Naive thymus-derived CD4-positive, alpha-beta T cell (primary cell): ENCODE measurements around the gene RPL38. TPM values are rescaled to one million over a fixed set of nuclear protein-coding genes. Genes with fewer than 3 reads are reported as not detected.
A peak's percentile ranks its signal among the peaks of the same experiment; 100 is the strongest.

ENCODE experiments used
- ATAC-seq: fragments of 150-1000 bp; cut with Tn5 transposase; 2 replicates; pipeline ENCODE4 v1.10.0; 2021; ENCODE audit warnings: mild to moderate bottlenecking, moderate library complexity
- CTCF ChIA-PET: fragments of 350-600 bp; sonication (Branson Sonifier 250); formaldehyde crosslinking; loops from one replicate; lab custom pipeline; 2021; ENCODE audit warnings: antibody characterized with exemption; lab: Charles Lee
- POLR2A ChIA-PET: fragments of 350-600 bp; sonication (Branson Sonifier 250); formaldehyde crosslinking; loops from one replicate; lab custom pipeline; 2021; ENCODE audit warnings: antibody characterized with exemption, inconsistent platforms; lab: Charles Lee
- DNase-seq, 9 donors: peaks; one replicate each; pipeline versions ENCODE4 v3.0.0 to v3.0.0-alpha.2; 2020 to 2022; ENCODE audit warnings: mixed read lengths in 1 of 9
- H3K27ac ChIP-seq: one replicate; pipeline ENCODE4 v1.7.0; 2013; ENCODE audit warnings: mild to moderate bottlenecking, low read depth, low read length, moderate library complexity
- H3K27me3 ChIP-seq, 2 donors: one replicate each; pipeline ENCODE4 v1.7.0; 2013; ENCODE audit warnings: low read length in 2 of 2, mild to moderate bottlenecking in 2 of 2, moderate library complexity in 2 of 2; ENCODE audit not compliant: control insufficient read depth in 2 of 2, insufficient read depth in 2 of 2
- H3K36me3 ChIP-seq, 3 experiments: 1 replicate in 2 of 3; 2 replicates in 1 of 3; pipeline ENCODE4 v1.7.0; 2013; ENCODE audit warnings: low read length in 3 of 3, mild to moderate bottlenecking in 3 of 3, moderate library complexity in 1 of 3; ENCODE audit not compliant: insufficient read depth in 3 of 3, control insufficient read depth in 2 of 3
- H3K4me1 ChIP-seq, 2 donors: one replicate each; pipeline ENCODE4 v1.7.0; 2013; ENCODE audit warnings: low read length in 2 of 2, mild to moderate bottlenecking in 2 of 2, moderate library complexity in 1 of 2; ENCODE audit not compliant: control insufficient read depth in 2 of 2, insufficient read depth in 2 of 2
- H3K4me3 ChIP-seq: 2 replicates; pipeline ENCODE4 v1.7.0; 2013; ENCODE audit warnings: mild to moderate bottlenecking, low read length
- H3K9me3 ChIP-seq, 3 experiments: 1 replicate in 2 of 3; 2 replicates in 1 of 3; pipeline ENCODE4 v1.7.0; 2013; ENCODE audit warnings: low read length in 3 of 3; ENCODE audit not compliant: control insufficient read depth in 2 of 3
- H3K27ac Mint-ChIP-seq, 9 donors: one replicate each; pipeline ENCODE4 v1.8.0; 2020 to 2022; ENCODE audit warnings: mixed read lengths in 9 of 9, mild to moderate bottlenecking in 8 of 9, moderate library complexity in 5 of 9, inconsistent platforms in 2 of 9
- H3K27me3 Mint-ChIP-seq, 5 donors: one replicate each; pipeline ENCODE4 v1.8.0; 2021 to 2022; ENCODE audit warnings: mixed read lengths in 5 of 5, mild to moderate bottlenecking in 1 of 5
- H3K36me3 Mint-ChIP-seq, 5 donors: one replicate each; pipeline ENCODE4 v1.8.0; 2020 to 2022; ENCODE audit warnings: mixed read lengths in 5 of 5, mild to moderate bottlenecking in 3 of 5, inconsistent platforms in 1 of 5
- H3K4me1 Mint-ChIP-seq, 7 donors: one replicate each; pipeline ENCODE4 v1.8.0; 2020 to 2022; ENCODE audit warnings: mixed read lengths in 7 of 7, mild to moderate bottlenecking in 3 of 7, inconsistent platforms in 1 of 7
- H3K4me3 Mint-ChIP-seq, 10 donors: one replicate each; pipeline ENCODE4 v1.8.0; 2020 to 2022; ENCODE audit warnings: mild to moderate bottlenecking in 10 of 10, mixed read lengths in 10 of 10, moderate library complexity in 6 of 10, inconsistent platforms in 2 of 10
- H3K9me3 Mint-ChIP-seq, 11 donors: one replicate each; pipeline ENCODE4 v1.8.0; 2020 to 2022; ENCODE audit warnings: mixed read lengths in 11 of 11, mild to moderate bottlenecking in 4 of 11, inconsistent platforms in 1 of 11, moderate library complexity in 1 of 11
- intact Hi-C, 2 donors: fragments of 100-400 bp; cut with micrococcal nuclease; formaldehyde crosslinking; loops; one replicate each; pipeline ENCODE4 v1.15.1; 2023
- polyA plus RNA-seq, 2 donors: library from polyadenylated mRNA; unstranded; fragments of 300-500 nt; fragmentation: Illumina TruSeq; gene quantifications; one replicate each; pipeline ENCODE4 v1.2.3, GENCODE V29; 2021
- total RNA-seq, 6 experiments: library from RNA in 5 of 6; stranded (reverse) in 5 of 6; gene quantifications; 1 replicate in 5 of 6; 2 replicates in 1 of 6; pipeline ENCODE4 v1.2.3 and lab custom pipeline; 2021 to 2026

RPL38 gene
- total and polyA plus RNA-seq, 7 experiments from 2014 or later: 1,097 to 2,553 (median 2,002) TPM

GRCh38 chr17:74234486-74234885 is 31.0 kb downstream of the RPL38 start:
- intact Hi-C loops: no loop called here
- no peaks in the 10 kb centered on the region for H3K4me1 ChIP-seq
- DNase-seq: no peak

GRCh38 chr17:74235040-74235581 is 31.6 kb downstream of the RPL38 start:
- H3K27me3 ChIP-seq: no peaks in the 10 kb centered on the region

More at GRCh38 chr17:74234486-74234885, 31.0 kb downstream of the RPL38 start:
- Histone ChIP-seq H3K27me3 (no peaks in the 10 kb centered on the region), H3K9me3 (no peaks in the 10 kb centered on the region), H3K27ac (no peak overlapping the region), H3K4me3 (no peak overlapping the region), H3K36me3 (no peaks in the 10 kb centered on the region)
- Mint-ChIP-seq H3K4me3 (no peak overlapping the region), H3K27me3 (no peaks in the 10 kb centered on the region), H3K9me3 (no peaks in the 10 kb centered on the region), H3K27ac (no peak overlapping the region), H3K4me1 (no peaks in the 10 kb centered on the region), H3K36me3 (peaks cover 0 to 11% (median under 1%) of the 10 kb centered on the region in 5 donors)
- ChIA-PET CTCF (no interaction called here), POLR2A (no interaction called here)
- no peak for ATAC-seq

GRCh38 chr17:74235911-74236371 is 32.5 kb downstream of the RPL38 start:
- Mint-ChIP-seq H3K27ac (no peak overlapping the region), H3K9me3 (no peaks in the 10 kb centered on the region), H3K4me3 (no peak overlapping the region), H3K36me3 (peaks cover 0 to 11% (median 5%) of the 10 kb centered on the region in 5 donors), H3K4me1 (no peaks in the 10 kb centered on the region), H3K27me3 (no peaks in the 10 kb centered on the region)
- ChIA-PET CTCF (no interaction called here), POLR2A (no interaction called here)
- no peak for DNase-seq
- no peak for ATAC-seq
- Histone ChIP-seq H3K27ac (no peak overlapping the region), H3K9me3 (no peaks in the 10 kb centered on the region), H3K4me3 (no peak overlapping the region), H3K36me3 (no peaks in the 10 kb centered on the region), H3K4me1 (no peaks in the 10 kb centered on the region), H3K27me3 (no peaks in the 10 kb centered on the region)
- intact Hi-C loops: no loop called here

More at GRCh38 chr17:74235040-74235581, 31.6 kb downstream of the RPL38 start:
- no peak for DNase-seq
- ChIA-PET POLR2A (no interaction called here), CTCF (no interaction called here)
- Histone ChIP-seq H3K36me3 (no peaks in the 10 kb centered on the region), H3K4me1 (no peaks in the 10 kb centered on the region), H3K27ac (no peak overlapping the region), H3K9me3 (no peaks in the 10 kb centered on the region), H3K4me3 (no peak overlapping the region)
- no peaks in the 10 kb centered on the region for H3K27me3 Mint-ChIP-seq
- H3K4me3 Mint-ChIP-seq: no peak overlapping the region
- ATAC-seq: peak; percentile 46
- no peaks in the 10 kb centered on the region for H3K4me1 Mint-ChIP-seq
- H3K9me3 Mint-ChIP-seq: no peaks in the 10 kb centered on the region
- H3K36me3 Mint-ChIP-seq: peaks cover 0 to 14% (median 5%) of the 10 kb centered on the region in 5 donors
- intact Hi-C loops: no loop called here
- H3K27ac Mint-ChIP-seq: peak overlapping the region in 2 of 9 donors; percentile 41 to 48

DNA sequence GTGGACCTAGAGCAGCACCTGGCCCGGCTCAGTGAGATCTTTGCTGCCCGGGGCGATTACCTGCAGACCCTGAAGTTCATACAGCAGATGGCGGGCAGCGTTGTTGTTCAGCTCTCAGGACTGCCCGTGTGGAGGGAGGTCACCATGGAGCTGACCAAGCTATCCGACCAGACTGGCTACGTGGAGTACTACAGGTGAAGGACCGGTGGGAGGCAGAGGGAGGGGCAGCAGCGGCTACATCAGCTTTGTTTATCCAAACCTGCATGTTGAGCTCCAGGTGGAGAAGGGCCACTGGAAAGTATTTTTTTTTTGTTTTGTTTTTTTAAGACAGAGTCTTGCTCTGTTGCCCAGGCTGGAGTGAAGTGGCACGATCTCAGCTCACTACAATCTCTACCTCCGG is 33.8 kb downstream of the RPL38 start:
- no peaks in the 10 kb centered on the region for H3K4me1 ChIP-seq
- no peaks in the 10 kb centered on the region for H3K36me3 ChIP-seq
- Mint-ChIP-seq H3K4me1 (peaks cover 0 to 2% (median 0%) of the 10 kb centered on the region in 7 donors), H3K36me3 (peaks cover 0 to 5% (median 5%) of the 10 kb centered on the region in 5 donors), H3K27ac (no peak overlapping the region), H3K9me3 (no peaks in the 10 kb centered on the region), H3K4me3 (no peak overlapping the region), H3K27me3 (no peaks in the 10 kb centered on the region)
- ATAC-seq (no peak), DNase-seq (no peak)
- no peaks in the 10 kb centered on the region for H3K9me3 ChIP-seq
- intact Hi-C loops: no loop called here
- no peak overlapping the region for H3K27ac ChIP-seq
- CTCF ChIA-PET: no interaction called here
- H3K4me3 ChIP-seq: no peak overlapping the region
- POLR2A ChIA-PET: no interaction called here
- H3K27me3 ChIP-seq: no peaks in the 10 kb centered on the region

GRCh38 chr17:74239172-74239571 is 35.7 kb downstream of the RPL38 start:
- ATAC-seq: peak; percentile 79
- Histone ChIP-seq H3K27ac (no peak overlapping the region), H3K9me3 (no peaks in the 10 kb centered on the region), H3K4me1 (no peaks in the 10 kb centered on the region), H3K4me3 (no peak overlapping the region), H3K27me3 (no peaks in the 10 kb centered on the region), H3K36me3 (peaks cover 0 to 4% (median 0%) of the 10 kb centered on the region in 3 experiments)
- Mint-ChIP-seq H3K9me3 (no peaks in the 10 kb centered on the region), H3K27ac (no peak overlapping the region), H3K27me3 (no peaks in the 10 kb centered on the region), H3K4me1 (peaks cover 0 to 2% (median 0%) of the 10 kb centered on the region in 7 donors), H3K36me3 (peaks cover 0 to 8% (median 5%) of the 10 kb centered on the region in 5 donors), H3K4me3 (no peak overlapping the region)
- intact Hi-C loops: no loop called here
- ChIA-PET POLR2A (no interaction called here), CTCF (interaction anchor here (0.5 to 0.7 kb wide), 2 partner anchors 8 to 133 kb away, joined by 3 read pairs; no protein-coding TSS in a partner anchor)
- no peak for DNase-seq

- ChIA-PET CTCF (no interaction called here), POLR2A (no interaction called here)
- Mint-ChIP-seq H3K27ac (peak overlapping the region in 1 of 9 donors; percentile 8), H3K9me3 (no peaks in the 10 kb centered on the region), H3K36me3 (peaks cover 0 to 8% (median 5%) of the 10 kb centered on the region in 5 donors), H3K27me3 (no peaks in the 10 kb centered on the region), H3K4me3 (no peak overlapping the region), H3K4me1 (peaks cover 0 to 2% (median 0%) of the 10 kb centered on the region in 7 donors)
- Histone ChIP-seq H3K27ac (no peak overlapping the region), H3K4me3 (no peak overlapping the region), H3K9me3 (no peaks in the 10 kb centered on the region), H3K4me1 (no peaks in the 10 kb centered on the region), H3K27me3 (no peaks in the 10 kb centered on the region), H3K36me3 (peaks cover 0 to 4% (median 0%) of the 10 kb centered on the region in 3 experiments)
- no peak for DNase-seq
- intact Hi-C loops: no loop called here
- no peak for ATAC-seq
Observed at GRCh38 chr17:74240618-74241205, 37.2 kb downstream of the RPL38 start.

GRCh38 chr17:74241431-74241830 is 38.0 kb downstream of the RPL38 start:
- intact Hi-C loops: no loop called here
- ChIA-PET POLR2A (no interaction called here), CTCF (no interaction called here)
- Mint-ChIP-seq H3K4me3 (no peak overlapping the region), H3K36me3 (peaks cover 0 to 8% (median 5%) of the 10 kb centered on the region in 5 donors), H3K4me1 (peaks cover 0 to 3% (median 0%) of the 10 kb centered on the region in 7 donors), H3K27me3 (no peaks in the 10 kb centered on the region), H3K9me3 (no peaks in the 10 kb centered on the region), H3K27ac (no peak overlapping the region)
- Histone ChIP-seq H3K27ac (no peak overlapping the region), H3K9me3 (no peaks in the 10 kb centered on the region), H3K4me1 (no peaks in the 10 kb centered on the region), H3K4me3 (no peak overlapping the region), H3K36me3 (peaks cover 0 to 4% (median 0%) of the 10 kb centered on the region in 3 experiments), H3K27me3 (no peaks in the 10 kb centered on the region)
- no peak for DNase-seq
- no peak for ATAC-seq
